ENCODE measurements around the gene DYDC2.

GRCh38 chr10:80406204-80406603 lies 49.6 kb downstream of the DYDC2 start:
- TF ChIP-seq CTCF (IDR thresholded peaks at IDR 0.05; ENCODE audit: low read depth, low read length, missing input control) (no peak), RAD21 (IDR thresholded peaks at IDR 0.05) (no peak), ATF3 (IDR thresholded peaks at IDR 0.05) (no peak)
- TF ChIP-seq, protein P1, sequence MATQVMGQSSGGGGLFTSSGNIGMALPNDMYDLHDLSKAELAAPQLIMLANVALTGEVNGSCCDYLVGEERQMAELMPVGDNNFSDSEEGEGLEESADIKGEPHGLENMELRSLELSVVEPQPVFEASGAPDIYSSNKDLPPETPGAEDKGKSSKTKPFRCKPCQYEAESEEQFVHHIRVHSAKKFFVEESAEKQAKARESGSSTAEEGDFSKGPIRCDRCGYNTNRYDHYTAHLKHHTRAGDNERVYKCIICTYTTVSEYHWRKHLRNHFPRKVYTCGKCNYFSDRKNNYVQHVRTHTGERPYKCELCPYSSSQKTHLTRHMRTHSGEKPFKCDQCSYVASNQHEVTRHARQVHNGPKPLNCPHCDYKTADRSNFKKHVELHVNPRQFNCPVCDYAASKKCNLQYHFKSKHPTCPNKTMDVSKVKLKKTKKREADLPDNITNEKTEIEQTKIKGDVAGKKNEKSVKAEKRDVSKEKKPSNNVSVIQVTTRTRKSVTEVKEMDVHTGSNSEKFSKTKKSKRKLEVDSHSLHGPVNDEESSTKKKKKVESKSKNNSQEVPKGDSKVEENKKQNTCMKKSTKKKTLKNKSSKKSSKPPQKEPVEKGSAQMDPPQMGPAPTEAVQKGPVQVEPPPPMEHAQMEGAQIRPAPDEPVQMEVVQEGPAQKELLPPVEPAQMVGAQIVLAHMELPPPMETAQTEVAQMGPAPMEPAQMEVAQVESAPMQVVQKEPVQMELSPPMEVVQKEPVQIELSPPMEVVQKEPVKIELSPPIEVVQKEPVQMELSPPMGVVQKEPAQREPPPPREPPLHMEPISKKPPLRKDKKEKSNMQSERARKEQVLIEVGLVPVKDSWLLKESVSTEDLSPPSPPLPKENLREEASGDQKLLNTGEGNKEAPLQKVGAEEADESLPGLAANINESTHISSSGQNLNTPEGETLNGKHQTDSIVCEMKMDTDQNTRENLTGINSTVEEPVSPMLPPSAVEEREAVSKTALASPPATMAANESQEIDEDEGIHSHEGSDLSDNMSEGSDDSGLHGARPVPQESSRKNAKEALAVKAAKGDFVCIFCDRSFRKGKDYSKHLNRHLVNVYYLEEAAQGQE (IDR thresholded peaks at IDR 0.05): no peak
- TF ChIP-seq, protein P2, sequence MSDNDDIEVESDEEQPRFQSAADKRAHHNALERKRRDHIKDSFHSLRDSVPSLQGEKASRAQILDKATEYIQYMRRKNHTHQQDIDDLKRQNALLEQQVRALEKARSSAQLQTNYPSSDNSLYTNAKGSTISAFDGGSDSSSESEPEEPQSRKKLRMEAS (IDR thresholded peaks at IDR 0.05): peak; percentile 26
